ENCODE data around the gene TUBB2A.
A peak's percentile ranks its signal among the peaks of the same experiment; 100 is the strongest.

Gene TUBB2A

DNA sequence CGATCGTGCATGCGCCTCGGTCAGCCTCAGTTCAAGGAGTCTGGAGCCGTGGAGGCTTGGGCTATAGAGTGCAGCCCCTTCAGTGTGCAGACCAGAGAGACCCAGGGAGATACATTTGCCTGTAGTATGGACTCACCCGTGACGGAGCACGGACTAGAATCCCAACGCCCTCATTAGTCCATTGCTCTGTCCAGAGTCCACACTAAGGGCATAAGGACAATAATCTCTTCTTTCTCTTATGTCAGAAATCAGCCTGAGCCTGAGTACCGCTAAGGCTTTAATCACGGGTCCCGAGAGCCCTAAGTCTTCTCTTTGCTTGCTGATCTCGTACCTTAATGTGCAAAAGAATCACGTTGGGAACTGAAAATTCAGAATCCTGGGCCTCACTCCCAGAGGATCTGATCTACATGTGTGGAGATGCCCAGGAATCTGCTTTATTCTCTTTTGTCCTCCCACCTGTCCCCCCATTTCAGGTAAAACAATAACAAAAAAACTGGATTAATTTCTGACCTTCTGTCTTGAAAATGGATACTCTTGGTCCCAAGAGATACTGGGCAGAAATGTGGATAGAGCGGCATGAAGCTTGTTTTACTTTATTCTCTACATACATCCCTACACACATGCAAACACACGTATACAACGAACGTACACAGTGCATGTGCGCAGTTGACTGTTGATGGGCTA is 38.2 kb downstream of the TUBB2A start:
- no peak for DNase-seq (ENCODE audit: low spot score)

DNA sequence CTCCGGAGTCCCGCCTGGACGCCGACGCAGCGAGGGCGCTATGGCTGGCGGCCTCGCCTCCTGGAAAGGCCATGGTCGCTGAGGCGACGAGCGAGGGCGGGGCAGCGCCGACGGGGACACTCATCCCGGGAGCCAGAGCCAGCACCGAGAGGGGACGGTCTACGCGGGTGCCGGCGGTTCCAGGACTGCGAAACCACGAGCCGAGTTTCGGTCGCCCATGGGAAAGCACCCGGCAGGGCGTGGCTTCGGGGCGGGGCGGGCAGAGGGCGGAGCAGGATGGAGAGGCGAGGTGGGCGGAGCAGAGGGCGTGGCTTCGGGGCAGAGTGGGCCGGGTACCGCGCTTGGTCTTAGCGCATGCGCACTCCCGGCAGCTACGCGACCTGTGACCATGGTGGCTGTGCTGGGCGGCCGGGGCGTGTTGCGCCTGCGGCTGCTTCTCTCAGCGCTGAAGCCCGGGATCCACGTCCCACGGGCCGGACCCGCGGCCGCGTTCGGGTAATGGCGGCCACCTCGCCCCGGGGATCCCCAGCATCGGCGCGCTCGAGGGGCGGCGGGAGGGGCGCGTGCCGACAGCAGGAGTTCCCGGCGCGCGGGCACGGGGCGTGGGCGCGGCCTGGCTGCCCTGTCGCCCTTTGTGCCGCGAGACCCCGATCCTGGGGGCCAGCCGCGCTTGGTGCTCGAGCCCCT is 38.8 kb downstream of the TUBB2A start, which contains the start of gene BPHL:
Gene BPHL, plus strand, starts transcription at position 359 of the 687 bp plus-strand sequence. Its CDS starts 30 bp downstream, at position 389.
- peak; percentile 98 for DNase-seq (ENCODE audit: low spot score)

DNA sequence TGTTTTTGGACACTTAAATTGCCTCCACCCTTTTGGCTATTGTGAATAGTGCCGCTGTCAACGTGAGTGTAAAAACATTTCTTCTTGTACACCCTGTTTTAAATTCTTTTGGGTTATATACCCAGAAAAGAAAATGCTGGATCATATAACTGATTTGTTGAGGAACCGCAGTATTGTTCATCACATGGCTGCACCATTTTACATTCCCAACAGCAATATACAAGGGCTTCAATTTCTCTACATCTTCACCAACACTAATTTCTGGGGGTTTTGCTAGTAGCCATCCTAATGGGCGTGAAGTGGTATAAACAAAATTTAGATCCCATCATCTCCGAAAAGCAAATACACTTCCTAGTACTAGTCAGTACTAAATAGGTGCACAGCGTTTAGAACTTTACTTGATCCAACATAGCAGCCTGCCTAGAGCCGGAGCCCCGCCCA is 39.4 kb downstream of the TUBB2A start:
- no peak for DNase-seq (ENCODE audit: low spot score)

DNA sequence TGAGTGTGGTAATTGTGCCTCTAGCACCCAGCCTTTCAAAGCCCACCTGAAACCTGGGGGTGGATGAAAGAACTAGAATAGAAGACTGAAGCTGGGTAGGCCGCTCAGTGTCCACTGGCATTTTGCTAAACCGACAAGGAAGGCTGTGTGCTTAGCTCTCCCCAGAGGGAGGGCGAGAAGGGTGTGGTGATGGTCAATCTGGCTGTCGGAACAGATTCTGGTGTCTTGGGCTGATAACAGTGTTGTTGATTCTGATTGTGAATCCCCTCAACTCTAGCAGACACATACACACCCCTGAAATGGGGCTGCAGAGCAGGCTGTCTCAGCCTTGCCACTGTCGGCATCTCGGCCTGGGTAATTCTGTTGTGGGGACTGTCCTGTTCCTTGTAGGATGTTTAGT is 43.0 kb downstream of the TUBB2A start:
- no peak for DNase-seq (ENCODE audit: low spot score)

DNA sequence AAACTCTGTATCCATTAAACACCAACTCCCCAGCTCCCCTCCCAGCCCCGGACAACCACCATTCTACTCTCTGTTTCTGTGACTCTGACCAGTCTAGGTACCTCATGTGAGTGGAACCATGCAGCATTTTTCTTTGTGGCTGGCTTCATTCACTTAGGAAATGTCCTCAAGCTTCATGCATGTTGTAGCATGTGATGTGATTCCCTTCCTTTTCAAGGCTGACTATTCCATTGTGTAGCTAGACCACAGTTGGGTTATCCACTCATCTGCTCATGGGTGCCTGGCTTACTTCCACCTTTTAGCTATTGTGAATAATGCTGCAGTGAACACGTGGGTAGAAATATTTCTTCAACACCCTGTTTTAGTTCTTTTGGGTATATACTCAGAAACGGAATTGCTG is 47.6 kb downstream of the TUBB2A start:
- DNase-seq (ENCODE audit: low spot score): no peak

DNA sequence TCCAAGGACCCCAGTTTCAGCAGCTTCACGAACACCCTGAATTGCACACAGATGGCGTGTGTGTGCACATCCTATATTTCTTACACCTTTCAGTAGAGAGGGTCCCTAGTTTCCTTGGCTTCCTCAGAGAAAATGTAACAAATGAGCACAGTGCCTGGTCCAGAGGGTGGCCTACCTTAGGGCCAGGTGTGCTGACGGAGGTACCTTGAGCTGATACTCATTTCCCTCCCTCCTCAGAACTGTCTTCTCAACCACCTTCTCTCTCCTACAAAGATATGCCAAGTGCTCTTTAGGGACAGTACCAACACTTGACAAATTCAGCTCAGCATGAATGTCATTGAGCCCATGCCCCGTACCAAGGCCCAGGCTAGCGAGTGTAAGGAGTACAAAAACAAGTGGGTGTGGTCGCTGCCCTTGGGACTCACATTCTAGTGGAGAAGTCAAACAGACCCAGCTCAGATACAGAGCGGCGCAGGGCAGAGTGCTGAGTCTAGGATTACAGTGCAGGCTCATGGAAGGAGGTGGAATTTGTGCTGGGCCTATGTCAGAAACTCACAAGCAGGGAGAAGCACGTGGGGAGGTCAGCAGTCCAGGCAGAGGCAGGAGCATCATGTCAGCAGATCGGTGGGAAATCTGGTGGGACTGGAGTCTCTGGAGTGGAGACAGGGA is 48.5 kb downstream of the TUBB2A start:
- no peak for DNase-seq (ENCODE audit: low spot score)
